Measurements from ENCODE around the gene ACSL3.
"Not testable (repeated sequence)": the region's sequence is repeated elsewhere in the genome, so short reads cannot be mapped to it uniquely, and the experiment has no call there.

ACSL3 gene

DNA sequence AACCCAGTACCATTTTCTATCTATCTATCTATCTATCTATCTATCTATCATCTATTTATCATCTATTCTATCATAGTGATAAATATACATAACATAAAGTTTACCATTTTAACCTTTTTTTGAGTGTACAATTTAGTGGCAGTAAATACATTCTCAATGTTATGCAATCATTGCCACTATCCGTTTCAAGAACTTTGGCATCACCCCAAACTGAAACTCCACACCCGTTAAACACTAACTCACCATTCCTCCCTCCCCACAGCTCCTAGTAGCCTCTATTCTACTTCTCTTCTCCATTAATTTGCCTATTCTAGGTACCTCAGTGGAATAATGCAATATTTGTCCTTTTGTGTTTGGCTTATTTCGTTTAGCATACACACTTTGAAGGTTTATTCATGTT lies 108.7 kb downstream of the ACSL3 start:
- Mint-ChIP-seq H3K9me3 (no peaks in the 10 kb centered on the region), H3K4me1 (ENCODE audit: low read depth) (no peaks in the 10 kb centered on the region), H3K36me3 (ENCODE audit: low read depth) (no peaks in the 10 kb centered on the region), H3K27me3 (peaks cover 2% of the 10 kb centered on the region), H3K27ac (no peak overlapping the region), H3K4me3 (no peak overlapping the region)
- no peak for DNase-seq

DNA sequence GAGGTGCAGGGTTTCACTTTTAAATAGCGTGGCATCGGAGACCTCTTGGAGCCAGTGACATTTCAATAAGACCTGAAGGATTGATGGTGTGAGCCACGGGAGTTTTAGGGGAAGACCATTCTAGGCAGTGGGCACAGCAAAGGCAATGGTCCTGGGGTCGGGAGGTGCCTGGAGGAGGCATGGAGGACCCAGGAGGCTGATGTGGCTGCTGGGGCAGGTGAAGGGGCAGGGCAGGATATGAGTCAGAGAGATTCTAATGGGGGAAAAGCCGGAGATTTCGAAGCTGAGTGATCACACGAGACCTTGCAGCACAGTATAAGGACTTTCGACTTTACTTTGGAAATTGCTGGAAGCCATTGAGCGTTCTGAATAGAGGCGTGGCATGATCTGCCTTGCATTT lies 111.6 kb downstream of the ACSL3 start:
- Mint-ChIP-seq H3K27ac (no peak overlapping the region), H3K36me3 (ENCODE audit: low read depth) (no peaks in the 10 kb centered on the region), H3K27me3 (peaks cover 14% of the 10 kb centered on the region), H3K4me3 (no peak overlapping the region), H3K9me3 (no peaks in the 10 kb centered on the region), H3K4me1 (ENCODE audit: low read depth) (no peaks in the 10 kb centered on the region)
- DNase-seq: no peak

DNA sequence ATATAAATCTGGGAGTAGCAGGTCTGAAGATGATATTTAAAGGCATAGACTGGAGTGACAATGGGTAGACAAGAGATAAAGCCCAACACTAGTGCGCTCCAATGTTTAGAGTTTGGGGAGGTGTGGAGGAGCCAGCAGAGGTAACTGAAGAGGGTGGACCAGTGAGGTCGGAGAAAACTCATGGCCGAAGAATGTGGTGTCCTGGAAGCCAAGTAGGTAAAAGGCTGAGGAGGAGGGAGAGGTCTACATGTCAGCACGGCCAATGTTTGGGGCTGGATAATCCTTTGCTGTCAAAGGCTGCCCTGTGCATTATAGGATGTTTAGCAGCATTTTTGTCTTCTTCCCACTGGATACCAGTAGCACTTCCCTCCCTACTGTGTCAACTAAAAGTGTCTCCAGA lies 112.4 kb downstream of the ACSL3 start:
- no peaks in the 10 kb centered on the region for H3K4me1 Mint-ChIP-seq (ENCODE audit: low read depth)
- H3K27ac Mint-ChIP-seq: no peak overlapping the region
- DNase-seq: no peak
- H3K36me3 Mint-ChIP-seq (ENCODE audit: low read depth): no peaks in the 10 kb centered on the region
- no peak overlapping the region for H3K4me3 Mint-ChIP-seq
- no peaks in the 10 kb centered on the region for H3K9me3 Mint-ChIP-seq
- peaks cover 14% of the 10 kb centered on the region for H3K27me3 Mint-ChIP-seq

DNA sequence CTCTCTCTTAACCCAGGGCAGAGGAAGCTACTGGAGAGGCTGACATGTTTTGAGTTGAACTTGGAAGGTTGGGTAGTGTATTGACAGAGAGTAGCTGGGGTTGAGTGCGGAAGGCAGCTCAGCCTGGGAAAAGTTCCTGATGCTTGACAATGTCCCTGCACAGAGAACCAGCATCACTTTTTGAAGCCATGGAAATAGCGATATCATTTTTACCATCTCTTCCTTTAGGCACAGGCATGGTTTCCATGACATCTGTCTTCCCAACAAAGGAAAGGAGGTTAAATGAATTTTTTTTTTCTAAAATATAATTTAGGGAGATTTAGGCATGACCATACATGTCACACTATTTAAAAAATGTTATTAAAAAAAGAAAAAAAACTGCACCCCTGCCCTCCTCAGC lies 112.9 kb downstream of the ACSL3 start:
- Mint-ChIP-seq H3K4me3 (no peak overlapping the region), H3K4me1 (ENCODE audit: low read depth) (no peaks in the 10 kb centered on the region), H3K27ac (no peak overlapping the region), H3K36me3 (ENCODE audit: low read depth) (no peaks in the 10 kb centered on the region), H3K27me3 (peaks cover 14% of the 10 kb centered on the region), H3K9me3 (no peaks in the 10 kb centered on the region)
- DNase-seq: no peak

DNA sequence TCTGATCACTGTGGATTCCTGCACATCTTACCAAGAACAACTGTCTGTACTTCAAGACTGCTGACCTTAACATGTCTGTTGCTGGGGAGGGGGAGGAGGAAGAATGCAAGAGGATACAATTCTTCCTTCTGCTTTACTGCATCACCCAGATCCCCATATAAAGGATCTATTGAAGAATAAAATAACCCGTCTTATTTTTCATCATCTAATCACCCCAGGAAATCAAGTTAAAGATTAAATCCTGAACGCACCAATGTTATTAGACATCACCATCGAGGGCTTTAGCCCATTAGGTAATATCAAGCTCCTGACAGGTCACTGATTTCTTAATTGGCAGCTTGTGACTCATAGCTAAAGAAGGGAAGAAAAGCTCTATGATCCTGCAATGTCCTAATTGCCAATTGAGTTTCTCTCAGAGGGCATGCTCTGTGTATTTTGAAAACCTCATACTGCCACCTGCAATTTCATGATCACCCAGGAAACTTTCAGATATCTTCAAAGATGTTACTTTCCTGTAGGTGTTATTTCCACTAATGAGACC lies 115.8 kb downstream of the ACSL3 start:
- DNase-seq: no peak
- Mint-ChIP-seq H3K36me3 (ENCODE audit: low read depth) (no peaks in the 10 kb centered on the region), H3K4me1 (ENCODE audit: low read depth) (no peaks in the 10 kb centered on the region), H3K9me3 (no peaks in the 10 kb centered on the region), H3K4me3 (no peak overlapping the region), H3K27me3 (peaks cover 14% of the 10 kb centered on the region), H3K27ac (no peak overlapping the region)

DNA sequence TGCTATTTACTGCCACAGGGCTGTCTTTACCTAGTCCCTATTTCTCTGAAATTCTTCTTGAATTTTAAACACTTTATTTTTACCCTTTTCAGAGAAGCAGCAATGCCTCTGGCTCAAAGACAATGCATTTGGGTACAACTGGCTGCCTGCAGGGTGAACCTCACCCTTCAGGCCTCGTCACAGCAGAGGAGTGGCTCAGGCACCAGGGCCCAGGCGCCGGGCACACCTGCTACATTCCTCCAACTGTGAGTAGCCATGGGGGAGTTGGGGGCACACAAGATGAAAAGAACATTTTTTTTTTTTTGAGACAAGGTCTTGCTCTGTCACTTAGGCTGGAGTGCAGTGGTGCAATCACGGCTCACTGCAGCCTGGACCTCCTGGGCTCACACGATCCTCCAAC lies 116.3 kb downstream of the ACSL3 start:
- H3K4me3 Mint-ChIP-seq: no peak overlapping the region
- no peak overlapping the region for H3K27ac Mint-ChIP-seq
- no peak for DNase-seq
- H3K36me3 Mint-ChIP-seq (ENCODE audit: low read depth): no peaks in the 10 kb centered on the region
- H3K27me3 Mint-ChIP-seq: peaks cover 14% of the 10 kb centered on the region
- peaks cover 2% of the 10 kb centered on the region for H3K4me1 Mint-ChIP-seq (ENCODE audit: low read depth)
- no peaks in the 10 kb centered on the region for H3K9me3 Mint-ChIP-seq

DNA sequence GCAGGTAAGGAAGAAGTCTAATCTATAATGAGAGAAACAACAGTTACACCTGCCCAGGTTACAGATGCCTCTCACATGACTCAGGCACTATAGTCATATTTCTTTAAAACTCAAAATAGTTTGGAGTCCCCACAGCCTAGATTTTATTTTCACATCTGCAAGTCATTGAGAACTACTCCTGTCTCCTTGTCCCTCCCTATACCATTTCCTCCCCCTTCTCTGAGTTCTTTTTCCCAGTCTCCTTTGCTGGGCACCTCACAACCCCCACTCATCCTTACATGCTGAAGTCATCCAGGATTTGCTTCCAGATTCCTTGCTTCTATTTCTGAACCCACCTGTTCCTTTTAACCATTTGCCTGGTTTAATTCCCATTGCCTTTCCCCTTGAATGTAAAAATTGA lies 118.0 kb downstream of the ACSL3 start:
- DNase-seq: no peak
- no peaks in the 10 kb centered on the region for H3K9me3 Mint-ChIP-seq
- no peak overlapping the region for H3K4me3 Mint-ChIP-seq
- H3K36me3 Mint-ChIP-seq (ENCODE audit: low read depth): no peaks in the 10 kb centered on the region
- no peak overlapping the region for H3K27ac Mint-ChIP-seq
- peaks cover 23% of the 10 kb centered on the region for H3K27me3 Mint-ChIP-seq
- peaks cover 9% of the 10 kb centered on the region for H3K4me1 Mint-ChIP-seq (ENCODE audit: low read depth)

DNA sequence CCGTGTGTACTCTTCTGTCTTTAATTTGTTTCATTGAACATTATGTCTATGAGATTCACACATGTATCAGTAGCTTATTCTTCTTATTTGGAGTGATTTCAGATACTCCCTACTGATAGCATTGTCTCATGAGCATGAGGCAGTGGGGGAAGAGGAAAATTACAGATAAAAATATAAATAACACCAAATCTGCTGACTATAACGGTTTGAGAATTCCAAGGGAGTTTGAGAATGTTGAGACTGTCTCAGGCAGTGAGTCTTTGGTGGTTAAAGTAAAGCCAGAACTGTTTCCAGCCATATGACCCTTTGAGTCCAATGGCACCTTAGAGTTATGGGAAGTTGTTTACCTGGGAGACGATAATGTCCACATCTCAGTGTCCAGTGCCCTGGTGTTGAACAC lies 118.6 kb downstream of the ACSL3 start:
- peaks cover 9% of the 10 kb centered on the region for H3K4me1 Mint-ChIP-seq (ENCODE audit: low read depth)
- peaks cover 23% of the 10 kb centered on the region for H3K27me3 Mint-ChIP-seq
- H3K36me3 Mint-ChIP-seq (ENCODE audit: low read depth): no peaks in the 10 kb centered on the region
- no peak for DNase-seq
- no peak overlapping the region for H3K27ac Mint-ChIP-seq
- H3K9me3 Mint-ChIP-seq: no peaks in the 10 kb centered on the region
- H3K4me3 Mint-ChIP-seq: no peak overlapping the region

DNA sequence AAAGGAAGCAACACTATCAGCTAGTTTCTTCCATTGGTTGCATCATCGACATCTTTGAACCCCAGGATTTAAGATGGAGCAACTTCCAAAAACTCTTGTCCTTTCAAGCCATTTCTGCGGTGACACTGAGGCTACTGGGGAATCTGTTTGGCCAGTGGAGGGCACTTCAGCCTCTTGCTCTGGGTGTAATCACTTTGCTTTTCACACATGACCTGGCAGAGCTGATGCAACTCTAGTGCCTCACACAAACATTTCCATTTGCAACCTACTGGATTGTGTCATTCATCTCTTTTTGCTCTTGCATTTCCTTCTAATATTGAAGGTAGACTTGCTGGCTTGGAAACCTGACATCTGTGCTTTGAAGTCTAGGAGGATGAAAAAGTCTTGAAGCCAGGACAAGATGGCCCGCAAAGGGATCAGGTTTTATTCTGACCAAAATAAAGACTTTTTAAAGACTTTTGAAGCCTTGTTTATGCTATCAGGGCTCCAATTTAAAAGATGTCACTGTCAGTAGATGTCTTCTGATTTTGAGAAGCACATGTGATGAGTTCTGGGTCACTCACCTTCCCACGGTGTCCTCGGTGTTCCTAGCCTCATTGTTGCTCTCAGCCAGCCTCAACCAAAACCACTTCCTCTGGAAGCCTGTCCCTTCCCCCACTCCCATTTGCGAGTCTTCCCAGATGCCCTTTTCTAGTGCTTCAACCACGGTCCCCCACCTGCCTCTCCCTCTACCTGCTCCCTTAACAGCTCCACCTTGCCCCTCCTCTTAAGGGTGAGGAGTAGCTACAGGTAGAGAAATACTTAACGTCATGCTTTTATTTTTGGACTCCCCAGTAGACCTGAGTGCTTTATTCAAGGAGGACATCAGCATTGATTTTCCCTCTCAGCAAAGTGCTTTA lies 121.4 kb downstream of the ACSL3 start:
- DNase-seq: no peak
- Mint-ChIP-seq H3K27me3 (peaks cover 25% of the 10 kb centered on the region), H3K27ac (no peak overlapping the region), H3K36me3 (ENCODE audit: low read depth) (no peaks in the 10 kb centered on the region), H3K4me3 (no peak overlapping the region), H3K4me1 (ENCODE audit: low read depth) (peaks cover 9% of the 10 kb centered on the region), H3K9me3 (no peaks in the 10 kb centered on the region)

DNA sequence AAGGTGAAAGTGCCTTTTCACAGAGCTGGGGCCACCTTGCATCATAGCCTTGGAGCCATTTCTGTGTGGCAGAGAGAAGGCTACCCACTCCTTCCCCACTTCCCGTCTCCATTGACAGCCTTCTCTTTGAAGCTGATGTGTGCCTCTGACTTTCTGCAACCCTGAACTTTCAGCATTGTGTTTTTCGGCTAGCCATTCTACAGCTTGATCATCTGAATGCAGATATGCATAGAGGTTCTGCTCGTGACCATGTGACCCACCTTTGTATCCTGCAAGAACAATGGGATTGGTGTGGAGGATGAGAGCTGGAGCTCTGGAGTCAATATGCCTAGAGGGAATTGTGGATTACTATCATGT lies 122.1 kb downstream of the ACSL3 start:
- H3K27me3 Mint-ChIP-seq: peaks cover 25% of the 10 kb centered on the region
- H3K36me3 Mint-ChIP-seq (ENCODE audit: low read depth): no peaks in the 10 kb centered on the region
- no peak overlapping the region for H3K4me3 Mint-ChIP-seq
- peaks cover 9% of the 10 kb centered on the region for H3K4me1 Mint-ChIP-seq (ENCODE audit: low read depth)
- DNase-seq: no peak
- H3K9me3 Mint-ChIP-seq: no peaks in the 10 kb centered on the region
- no peak overlapping the region for H3K27ac Mint-ChIP-seq

DNA sequence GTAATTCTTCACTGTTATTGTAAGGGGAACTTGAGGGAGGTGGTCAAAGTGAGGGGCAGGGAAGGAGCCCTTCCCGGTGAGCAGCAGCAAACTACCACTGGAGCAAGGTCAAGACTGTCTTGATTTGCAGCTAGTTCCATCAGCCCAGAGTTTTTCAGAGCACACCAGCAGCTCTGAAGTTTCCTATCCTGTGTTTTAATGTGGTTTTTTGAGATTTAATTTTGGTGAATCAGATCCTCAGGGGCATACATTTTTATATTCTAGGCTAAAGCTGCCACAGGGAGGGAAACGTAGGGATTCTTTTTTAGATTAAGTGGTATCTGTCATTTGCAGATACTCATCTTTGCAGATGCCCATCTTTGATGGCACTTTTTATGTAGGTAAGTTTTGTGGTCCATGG lies 124.1 kb downstream of the ACSL3 start:
- Mint-ChIP-seq H3K36me3 (ENCODE audit: low read depth) (no peaks in the 10 kb centered on the region), H3K27ac (no peak overlapping the region), H3K9me3 (no peaks in the 10 kb centered on the region), H3K4me1 (ENCODE audit: low read depth) (peaks cover 9% of the 10 kb centered on the region), H3K27me3 (peaks cover 32% of the 10 kb centered on the region), H3K4me3 (no peak overlapping the region)
- no peak for DNase-seq

DNA sequence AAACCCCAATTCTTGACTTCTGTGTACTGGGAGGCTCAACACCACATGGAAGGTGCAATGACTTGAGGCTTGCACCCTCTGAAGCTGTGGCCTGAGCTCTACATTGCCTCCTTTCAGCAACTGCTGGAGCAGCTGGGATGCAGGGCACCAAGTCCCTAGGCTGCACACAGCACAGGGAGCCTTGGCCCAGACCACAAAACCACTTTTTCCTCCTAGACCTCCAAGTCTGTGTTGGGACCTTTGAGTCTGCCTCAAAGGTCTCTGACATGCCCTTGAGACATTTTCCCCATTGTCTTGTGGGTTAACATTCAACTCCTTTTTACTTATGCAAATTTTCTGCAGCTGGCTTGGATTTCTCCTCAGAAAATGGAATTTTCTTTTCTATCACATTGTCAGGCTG lies 128.6 kb downstream of the ACSL3 start:
- H3K27ac Mint-ChIP-seq: no peak overlapping the region
- no peak overlapping the region for H3K4me3 Mint-ChIP-seq
- no peaks in the 10 kb centered on the region for H3K4me1 Mint-ChIP-seq (ENCODE audit: low read depth)
- peaks cover 37% of the 10 kb centered on the region for H3K27me3 Mint-ChIP-seq
- H3K36me3 Mint-ChIP-seq (ENCODE audit: low read depth): no peaks in the 10 kb centered on the region
- no peaks in the 10 kb centered on the region for H3K9me3 Mint-ChIP-seq
- DNase-seq: no peak

DNA sequence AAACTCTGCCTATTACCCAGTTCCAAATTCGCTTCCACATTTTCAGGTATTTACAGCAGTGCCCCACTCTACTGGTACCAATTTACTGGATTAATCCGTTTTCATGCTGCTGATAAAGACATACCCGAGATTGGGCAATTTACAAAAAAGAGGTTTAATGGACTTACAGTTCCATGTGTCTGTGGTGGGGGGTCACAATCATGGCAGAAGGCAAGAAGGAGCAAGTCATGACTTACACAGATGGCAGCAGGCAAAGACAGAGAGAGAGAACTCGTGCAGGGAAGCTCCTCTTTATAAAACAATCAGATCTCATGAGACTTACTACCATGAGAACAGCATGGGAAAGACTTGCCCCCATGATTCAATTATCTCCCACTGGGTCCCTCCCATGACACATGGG lies 129.4 kb downstream of the ACSL3 start:
- not testable (repeated sequence) for DNase-seq; H3K27ac Mint-ChIP-seq; H3K9me3 Mint-ChIP-seq; H3K4me3 Mint-ChIP-seq; H3K4me1 Mint-ChIP-seq (ENCODE audit: low read depth); H3K36me3 Mint-ChIP-seq (ENCODE audit: low read depth)
- peaks cover 32% of the 10 kb centered on the region for H3K27me3 Mint-ChIP-seq

DNA sequence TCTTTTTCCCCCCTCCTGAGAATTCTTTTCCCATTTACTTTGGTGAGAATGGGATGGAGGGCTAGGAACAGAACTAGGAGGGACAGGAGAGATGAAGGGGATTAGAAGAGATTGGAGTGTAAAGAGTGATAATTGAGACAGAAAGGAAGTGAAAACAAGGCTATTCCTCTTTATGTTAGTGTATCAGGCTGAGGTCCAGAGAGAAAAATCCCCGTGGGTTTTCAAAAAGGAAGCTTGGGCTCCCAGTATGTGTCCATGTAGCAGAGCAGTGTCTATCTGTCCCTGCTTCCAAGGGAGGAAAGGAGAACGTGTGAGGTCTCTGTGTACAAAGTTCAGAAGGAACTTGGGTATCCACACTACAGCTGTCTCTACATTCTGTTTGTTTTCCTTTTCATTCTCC lies 131.3 kb downstream of the ACSL3 start:
- no peak overlapping the region for H3K4me3 Mint-ChIP-seq

More for the DNA sequence above, 131.3 kb downstream of the ACSL3 start:
- H3K36me3 Mint-ChIP-seq (ENCODE audit: low read depth): no peaks in the 10 kb centered on the region
- no peak for DNase-seq
- peaks cover 22% of the 10 kb centered on the region for H3K27me3 Mint-ChIP-seq
- no peaks in the 10 kb centered on the region for H3K9me3 Mint-ChIP-seq
- H3K4me1 Mint-ChIP-seq (ENCODE audit: low read depth): no peaks in the 10 kb centered on the region
- H3K27ac Mint-ChIP-seq: no peak overlapping the region

Measured in activated T-cell treated with anti-CD3 and anti-CD28 coated beads, Interleukin-2, amount 50 U/mL, for 24 hours (primary cell).